Endothelial cell of umbilical vein (primary cell): Measurements from ENCODE around the gene FMO1.

Experiments
- CTCF ChIP-seq, 2 donors: IDR thresholded peaks; 1 replicate in 1 of 2; 2 replicates in 1 of 2; pipeline ENCODE4 v1.5.1; 2011; ENCODE audit warnings: low read length in 2 of 2, mild to moderate bottlenecking in 2 of 2, moderate library complexity in 2 of 2, control low read depth in 1 of 2, inconsistent platforms in 1 of 2, low read depth in 1 of 2; ENCODE audit not compliant: insufficient read depth in 1 of 2; ENCODE audit errors: extremely low read depth in 1 of 2
- EZH2 ChIP-seq: IDR thresholded peaks from 2 replicates; pipeline ENCODE4 v1.6.1; 2012; ENCODE audit warnings: borderline replicate concordance, low read depth, mild to moderate bottlenecking, moderate library complexity, low read length, inconsistent platforms; ENCODE audit not compliant: severe bottlenecking
- FOS ChIP-seq: IDR thresholded peaks from 2 replicates; pipeline ENCODE4 v1.6.1; 2011; ENCODE audit warnings: mild to moderate bottlenecking, low read length, moderate library complexity, borderline replicate concordance; ENCODE audit not compliant: insufficient read depth
- GATA2 ChIP-seq: IDR thresholded peaks from 2 replicates; pipeline ENCODE4 v1.7.0; 2011; ENCODE audit warnings: low read depth, mild to moderate bottlenecking, moderate library complexity, mixed read lengths, low read length; ENCODE audit not compliant: insufficient read length, insufficient read depth
- JUN ChIP-seq: IDR thresholded peaks from 2 replicates; pipeline ENCODE4 v1.6.1; 2011; ENCODE audit warnings: borderline replicate concordance, low read depth; ENCODE audit not compliant: insufficient read length, insufficient read depth
- MAX ChIP-seq: IDR thresholded peaks from 2 replicates; pipeline ENCODE4 v1.6.1; 2011; ENCODE audit not compliant: insufficient read depth, insufficient read length
- MYC ChIP-seq: IDR thresholded peaks from one replicate; pipeline ENCODE4 v1.6.1; 2011; ENCODE audit warnings: mild to moderate bottlenecking, low read depth, low read length
- POLR2A ChIP-seq: IDR thresholded peaks from 2 replicates; pipeline ENCODE4 v1.6.1; 2012; ENCODE audit warnings: low read depth, mild to moderate bottlenecking, control low read depth, low read length
- POLR2AphosphoS5 ChIP-seq: IDR thresholded peaks from 2 replicates; pipeline ENCODE4 v1.6.1; 2012; ENCODE audit warnings: low read depth, mild to moderate bottlenecking, control low read depth, low read length, moderate library complexity; ENCODE audit not compliant: insufficient read depth

- no peak for TF ChIP-seq CTCF (IDR thresholded peaks at IDR 0.05; ENCODE audit: extremely low read depth in 1 of 2, insufficient read depth in 1 of 2, low read depth in 1 of 2, low read length in 2 of 2)
- no peak for TF ChIP-seq EZH2
- TF ChIP-seq POLR2A, result no peak
- TF ChIP-seq MAX, result no peak
- no peak for TF ChIP-seq GATA2
- no peak for TF ChIP-seq POLR2AphosphoS5
- no peak for TF ChIP-seq FOS
- no peak for TF ChIP-seq MYC
- TF ChIP-seq JUN, result no peak
These were observed 13.0 kb downstream of the FMO1 start for GRCh38 chr1:171261336-171261735.
